ENCODE measurements around the gene RFX3.

The RFX3 gene

GRCh38 chr9:3455717-3456116 is 70.1 kb downstream of the RFX3 start:
- H3K79me2 ChIP-seq (ENCODE audit: insufficient read depth, low read length), result no peaks in the 10 kb centered on the region
- H3K4me2 ChIP-seq (ENCODE audit: low read length), result no peak overlapping the region
- no peaks in the 10 kb centered on the region for H3K9me3 ChIP-seq (ENCODE audit: low read length)
- H3K9me2 ChIP-seq (ENCODE audit: low read depth, low read length), result no peaks in the 10 kb centered on the region
- no peak overlapping the region for H3K4me3 ChIP-seq (ENCODE audit: low read depth, low read length, poor library complexity, severe bottlenecking)
- no peaks in the 10 kb centered on the region for H3K4me1 ChIP-seq (ENCODE audit: insufficient read depth, low read length, severe bottlenecking)
- H3K36me3 ChIP-seq (ENCODE audit: insufficient read depth, low read length), result no peaks in the 10 kb centered on the region
- H3K27ac ChIP-seq (ENCODE audit: low read depth, low read length, poor library complexity, severe bottlenecking), result no peak overlapping the region
- H3F3A ChIP-seq (ENCODE audit: insufficient read depth, low read length), result no peaks in the 10 kb centered on the region
- TF ChIP-seq CTCF (IDR thresholded peaks at IDR 0.05; ENCODE audit: low read length) (no peak), EZH2 (IDR thresholded peaks at IDR 0.05; ENCODE audit: borderline replicate concordance, low read length) (no peak)
- no peaks in the 10 kb centered on the region for H4K20me1 ChIP-seq (ENCODE audit: insufficient read depth, low read length)
- no peak overlapping the region for H2AFZ ChIP-seq (ENCODE audit: low read length)
- no peaks in the 10 kb centered on the region for H3K27me3 ChIP-seq (ENCODE audit: insufficient read depth, low read length)
- no peak overlapping the region for H3K9ac ChIP-seq (ENCODE audit: low read length)

GRCh38 chr9:3455094-3455493 is 70.7 kb downstream of the RFX3 start:
- no peaks in the 10 kb centered on the region for H3K27me3 ChIP-seq (ENCODE audit: insufficient read depth, low read length)
- no peak overlapping the region for H3K27ac ChIP-seq (ENCODE audit: low read depth, low read length, poor library complexity, severe bottlenecking)
- H3K9me3 ChIP-seq (ENCODE audit: low read length), result no peaks in the 10 kb centered on the region
- H3K4me3 ChIP-seq (ENCODE audit: low read depth, low read length, poor library complexity, severe bottlenecking), result no peak overlapping the region
- H3F3A ChIP-seq (ENCODE audit: insufficient read depth, low read length), result no peaks in the 10 kb centered on the region
- H4K20me1 ChIP-seq (ENCODE audit: insufficient read depth, low read length), result no peaks in the 10 kb centered on the region
- no peaks in the 10 kb centered on the region for H3K4me1 ChIP-seq (ENCODE audit: insufficient read depth, low read length, severe bottlenecking)
- no peak overlapping the region for H3K4me2 ChIP-seq (ENCODE audit: low read length)
- H3K9me2 ChIP-seq (ENCODE audit: low read depth, low read length), result no peaks in the 10 kb centered on the region
- no peak overlapping the region for H2AFZ ChIP-seq (ENCODE audit: low read length)
- no peaks in the 10 kb centered on the region for H3K36me3 ChIP-seq (ENCODE audit: insufficient read depth, low read length)
- no peak overlapping the region for H3K9ac ChIP-seq (ENCODE audit: low read length)
- no peak for TF ChIP-seq EZH2 (IDR thresholded peaks at IDR 0.05; ENCODE audit: borderline replicate concordance, low read length)
- no peak for TF ChIP-seq CTCF (IDR thresholded peaks at IDR 0.05; ENCODE audit: low read length)
- no peaks in the 10 kb centered on the region for H3K79me2 ChIP-seq (ENCODE audit: insufficient read depth, low read length)

- H3K9ac ChIP-seq (ENCODE audit: low read length), result no peak overlapping the region
- H3K4me2 ChIP-seq (ENCODE audit: low read length), result no peak overlapping the region
- no peak overlapping the region for H3K4me3 ChIP-seq (ENCODE audit: low read depth, low read length, poor library complexity, severe bottlenecking)
- no peak overlapping the region for H3K27ac ChIP-seq (ENCODE audit: low read depth, low read length, poor library complexity, severe bottlenecking)
- no peaks in the 10 kb centered on the region for H3K9me3 ChIP-seq (ENCODE audit: low read length)
- no peak overlapping the region for H2AFZ ChIP-seq (ENCODE audit: low read length)
- no peaks in the 10 kb centered on the region for H3K4me1 ChIP-seq (ENCODE audit: insufficient read depth, low read length, severe bottlenecking)
- H4K20me1 ChIP-seq (ENCODE audit: insufficient read depth, low read length), result no peaks in the 10 kb centered on the region
- no peaks in the 10 kb centered on the region for H3K9me2 ChIP-seq (ENCODE audit: low read depth, low read length)
- H3K79me2 ChIP-seq (ENCODE audit: insufficient read depth, low read length), result no peaks in the 10 kb centered on the region
- no peaks in the 10 kb centered on the region for H3K27me3 ChIP-seq (ENCODE audit: insufficient read depth, low read length)
- H3K36me3 ChIP-seq (ENCODE audit: insufficient read depth, low read length), result no peaks in the 10 kb centered on the region
- TF ChIP-seq CTCF (IDR thresholded peaks at IDR 0.05; ENCODE audit: low read length) (no peak), EZH2 (IDR thresholded peaks at IDR 0.05; ENCODE audit: borderline replicate concordance, low read length) (no peak)
- no peaks in the 10 kb centered on the region for H3F3A ChIP-seq (ENCODE audit: insufficient read depth, low read length)
Measured at GRCh38 chr9:3451956-3452355, 73.8 kb downstream of the RFX3 start.

Data from OCI-LY1 (cell line).